Ishikawa (cell line): Measurements from ENCODE around the gene COA3.

Experiments
- CEBPB ChIP-seq: IDR thresholded peaks from 2 replicates; pipeline ENCODE4 v1.6.1; 2012
- CREB1 ChIP-seq: IDR thresholded peaks from 2 replicates; pipeline ENCODE4 v1.6.1; 2012; ENCODE audit warnings: low read depth
- EGR1 ChIP-seq: IDR thresholded peaks from 2 replicates; pipeline ENCODE4 v1.6.1; 2012
- EP300 ChIP-seq: IDR thresholded peaks from 2 replicates; pipeline ENCODE4 v1.6.1; 2012; ENCODE audit warnings: borderline replicate concordance
- FOXM1 ChIP-seq: IDR thresholded peaks from 2 replicates; pipeline ENCODE4 v1.6.1; 2012; ENCODE audit warnings: low read depth, borderline replicate concordance
- NFIC ChIP-seq: IDR thresholded peaks from 2 replicates; pipeline ENCODE4 v1.6.1; 2012
- RAD21 ChIP-seq: IDR thresholded peaks from 2 replicates; pipeline ENCODE4 v1.6.1; 2012; ENCODE audit warnings: low read depth
- REST ChIP-seq: IDR thresholded peaks from 2 replicates; pipeline ENCODE4 v1.6.1; 2012; ENCODE audit warnings: low read depth, mild to moderate bottlenecking
- TAF1 ChIP-seq: IDR thresholded peaks from 2 replicates; pipeline ENCODE4 v1.6.1; 2012; ENCODE audit warnings: low read depth, mild to moderate bottlenecking
- TCF12 ChIP-seq: IDR thresholded peaks from 2 replicates; pipeline ENCODE4 v1.6.1; 2012; ENCODE audit warnings: low read depth
- TEAD4 ChIP-seq: IDR thresholded peaks from 2 replicates; pipeline ENCODE4 v1.6.1; 2012
- USF1 ChIP-seq: IDR thresholded peaks from 2 replicates; pipeline ENCODE4 v1.6.1; 2012
- YY1 ChIP-seq: IDR thresholded peaks from 2 replicates; pipeline ENCODE4 v1.6.1; 2012; ENCODE audit warnings: low read depth
- ZBTB7A ChIP-seq: IDR thresholded peaks from 2 replicates; pipeline ENCODE4 v1.6.1; 2012; ENCODE audit warnings: low read depth
- TF ChIP-seq, protein P1 (sequence below): IDR thresholded peaks from 2 replicates; pipeline ENCODE4 v1.6.1; 2012

Gene COA3

GRCh38 chr17:42784811-42785592 lies 13.5 kb downstream of the COA3 start:
- no peak for TF ChIP-seq TEAD4
- TF ChIP-seq REST: no peak
- TF ChIP-seq USF1: no peak
- TF ChIP-seq, protein P1, sequence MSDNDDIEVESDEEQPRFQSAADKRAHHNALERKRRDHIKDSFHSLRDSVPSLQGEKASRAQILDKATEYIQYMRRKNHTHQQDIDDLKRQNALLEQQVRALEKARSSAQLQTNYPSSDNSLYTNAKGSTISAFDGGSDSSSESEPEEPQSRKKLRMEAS: no peak
- TF ChIP-seq FOXM1: no peak
- TF ChIP-seq TAF1: no peak
- no peak for TF ChIP-seq RAD21
- TF ChIP-seq EP300: no peak
- TF ChIP-seq CREB1: no peak
- TF ChIP-seq TCF12: no peak
- no peak for TF ChIP-seq NFIC
- no peak for TF ChIP-seq CEBPB
- TF ChIP-seq YY1: no peak
- no peak for TF ChIP-seq EGR1
- no peak for TF ChIP-seq ZBTB7A

DNA sequence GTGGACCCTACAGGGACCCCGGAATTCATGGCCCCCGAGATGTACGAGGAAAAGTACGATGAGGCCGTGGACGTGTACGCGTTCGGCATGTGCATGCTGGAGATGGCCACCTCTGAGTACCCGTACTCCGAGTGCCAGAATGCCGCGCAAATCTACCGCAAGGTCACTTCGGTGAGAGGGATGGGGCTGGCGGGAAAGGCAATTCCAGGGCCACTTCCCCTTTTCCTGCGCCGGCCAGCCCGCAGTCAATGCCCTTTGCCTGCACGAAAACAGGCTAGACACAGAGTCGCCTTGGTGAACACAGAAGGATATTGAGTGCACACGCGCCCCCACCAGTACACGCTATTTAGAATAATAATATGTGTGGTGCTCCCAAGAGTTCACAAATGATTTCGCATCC lies 14.1 kb downstream of the COA3 start:
- TF ChIP-seq EP300: no peak
- TF ChIP-seq ZBTB7A: no peak
- no peak for TF ChIP-seq TEAD4

GRCh38 chr17:42783791-42784138 lies 14.7 kb downstream of the COA3 start:
- no peak for TF ChIP-seq FOXM1
- TF ChIP-seq, protein P1: no peak
- TF ChIP-seq CREB1: no peak
- TF ChIP-seq CEBPB: no peak
- TF ChIP-seq NFIC: no peak
- no peak for TF ChIP-seq TEAD4

DNA sequence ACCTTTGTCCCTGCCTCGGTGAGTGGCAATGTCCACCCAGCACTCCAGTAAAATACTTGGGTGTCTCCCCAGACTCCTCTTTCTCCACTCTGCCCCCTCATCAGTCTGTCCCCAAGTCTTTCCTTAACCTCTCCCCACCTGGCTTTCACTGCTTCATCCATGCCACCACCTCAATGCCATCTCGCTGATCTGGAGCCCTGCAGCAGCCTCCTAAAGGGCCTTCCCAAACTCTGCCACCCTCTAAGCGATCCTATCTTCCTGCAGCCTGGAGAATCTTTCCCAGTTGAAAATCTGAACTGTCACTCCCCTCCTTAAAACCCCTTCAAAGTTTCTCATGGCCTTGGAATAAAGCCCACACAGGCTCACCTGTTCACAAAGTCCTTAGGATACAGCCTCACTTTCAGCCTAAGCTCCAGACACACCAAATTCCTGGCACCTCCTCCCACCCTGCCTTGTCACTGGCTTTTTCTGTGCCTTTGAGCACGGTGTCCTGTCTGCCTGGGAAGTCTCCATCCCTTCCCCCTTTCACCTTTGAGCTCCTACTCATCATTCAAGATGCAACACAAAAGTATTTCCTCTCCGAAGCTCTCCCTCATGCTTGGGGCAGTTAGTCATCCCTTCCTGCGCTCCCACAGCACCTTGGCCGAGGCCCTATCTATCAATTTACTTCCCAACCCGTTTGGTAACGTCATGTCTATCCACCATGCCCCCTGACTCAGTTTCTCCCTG lies 15.3 kb downstream of the COA3 start:
- TF ChIP-seq CREB1: no peak

DNA sequence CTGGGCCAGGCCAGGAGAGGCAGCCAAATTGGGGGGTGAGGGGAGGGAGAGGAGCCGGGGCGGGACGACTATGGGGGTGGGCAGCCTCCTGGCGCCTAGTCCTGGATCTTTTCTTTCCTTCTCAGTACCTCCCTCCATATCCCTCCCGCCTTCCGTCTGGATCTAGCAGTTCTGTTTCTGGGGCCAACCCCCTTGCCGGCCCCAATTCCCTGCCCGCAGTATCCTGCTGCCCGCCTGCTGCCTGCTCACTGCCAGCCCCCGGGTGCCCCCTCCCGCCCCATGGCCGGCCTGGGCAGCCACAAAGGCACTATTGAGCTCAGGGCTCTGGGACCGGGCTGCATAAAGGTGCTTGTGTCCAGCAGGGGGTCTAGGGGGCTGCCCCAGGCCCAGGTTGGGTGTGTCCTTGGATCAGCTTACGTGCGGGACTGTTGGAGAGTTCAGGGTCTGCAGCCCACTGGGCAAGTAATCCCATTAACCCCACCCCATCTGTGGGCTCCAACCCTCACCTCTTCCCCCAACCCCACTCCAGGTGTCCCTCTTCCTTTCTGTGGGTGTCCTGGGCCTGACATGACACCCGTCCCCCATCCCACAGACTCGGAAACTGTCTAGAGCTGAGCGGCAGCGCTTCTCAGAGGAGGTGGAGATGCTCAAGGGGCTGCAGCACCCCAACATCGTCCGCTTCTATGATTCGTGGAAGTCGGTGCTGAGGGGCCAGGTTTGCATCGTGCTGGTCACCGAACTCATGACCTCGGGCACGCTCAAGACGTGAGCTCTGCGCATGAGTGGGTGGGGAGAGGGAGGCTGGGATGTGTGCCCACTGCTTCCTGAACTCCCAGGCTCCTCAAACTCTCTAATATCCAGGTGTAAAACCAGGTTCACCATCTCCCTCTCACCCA lies 16.1 kb downstream of the COA3 start:
- TF ChIP-seq RAD21: no peak
- no peak for TF ChIP-seq REST
- TF ChIP-seq FOXM1: no peak
- no peak for TF ChIP-seq EP300
- TF ChIP-seq EGR1: no peak
- TF ChIP-seq ZBTB7A: no peak
- no peak for TF ChIP-seq CREB1
- TF ChIP-seq, protein P1: no peak
- no peak for TF ChIP-seq NFIC
- TF ChIP-seq TAF1: no peak
- TF ChIP-seq CEBPB: no peak
- TF ChIP-seq TCF12: no peak
- TF ChIP-seq TEAD4: no peak
- TF ChIP-seq USF1: no peak
